ENCODE data around the gene OR2W3. TPM values are rescaled to one million over a fixed set of nuclear protein-coding genes. Genes with fewer than 3 reads are reported as not detected.

Gene OR2W3
- total and polyA plus RNA-seq, 5 donors, result 0.26 TPM; not detected in 4

- 83% methylated on average over 9 of the region's 9 CpGs for WGBS
- DNase-seq (no peak), ATAC-seq (no peak)
- H3K4me3 ChIP-seq (ENCODE audit: low read length), result no peak overlapping the region
- H3K27me3 ChIP-seq (ENCODE audit: control insufficient read depth, insufficient read depth), result no peaks in the 10 kb centered on the region
- intact Hi-C loops (cut with DNase I), result no loop called here
- H3K27ac ChIP-seq (ENCODE audit: low read length), result no peak overlapping the region
- no peaks in the 10 kb centered on the region for H3K9me3 ChIP-seq (ENCODE audit: control insufficient read depth, low read length)
- no peaks in the 10 kb centered on the region for H3K4me1 ChIP-seq (ENCODE audit: control insufficient read depth, insufficient read depth, low read length)
Observed at GRCh38 chr1:247883346-247883745, 12.0 kb upstream of the OR2W3 start.

GRCh38 chr1:247884797-247885413, 10.5 kb upstream of the OR2W3 start:
- DNase-seq, result no peak
- H3K4me3 ChIP-seq (ENCODE audit: low read length), result no peak overlapping the region
- 85% methylated on average over 10 of the region's 10 CpGs for WGBS
- H3K4me1 ChIP-seq (ENCODE audit: control insufficient read depth, insufficient read depth, low read length), result no peaks in the 10 kb centered on the region
- H3K27ac ChIP-seq (ENCODE audit: low read length), result no peak overlapping the region
- H3K27me3 ChIP-seq (ENCODE audit: control insufficient read depth, insufficient read depth), result no peaks in the 10 kb centered on the region
- H3K9me3 ChIP-seq (ENCODE audit: control insufficient read depth, low read length), result no peaks in the 10 kb centered on the region
- no peak for ATAC-seq
- intact Hi-C loops (cut with DNase I), result no loop called here

- DNase-seq, result no peak
- intact Hi-C loops (cut with DNase I), result no loop called here
- H3K4me3 ChIP-seq (ENCODE audit: low read length), result no peak overlapping the region
- no peaks in the 10 kb centered on the region for H3K9me3 ChIP-seq (ENCODE audit: control insufficient read depth, low read length)
- no peak overlapping the region for H3K27ac ChIP-seq (ENCODE audit: low read length)
- no peaks in the 10 kb centered on the region for H3K4me1 ChIP-seq (ENCODE audit: control insufficient read depth, insufficient read depth, low read length)
- no peaks in the 10 kb centered on the region for H3K27me3 ChIP-seq (ENCODE audit: control insufficient read depth, insufficient read depth)
- ATAC-seq, result no peak
- 85% methylated on average over 14 of the region's 14 CpGs for WGBS
Observed at GRCh38 chr1:247895976-247896375, 589 bp downstream of the OR2W3 start.

- H3K27ac ChIP-seq (ENCODE audit: low read length), result no peak overlapping the region
- intact Hi-C loops (cut with DNase I), result no loop called here
- no peak for ATAC-seq
- H3K4me3 ChIP-seq (ENCODE audit: low read length), result no peak overlapping the region
- H3K9me3 ChIP-seq (ENCODE audit: control insufficient read depth, low read length), result no peaks in the 10 kb centered on the region
- no peaks in the 10 kb centered on the region for H3K27me3 ChIP-seq (ENCODE audit: control insufficient read depth, insufficient read depth)
- 78% methylated on average over 6 of the region's 6 CpGs for WGBS
- no peak for DNase-seq
- no peaks in the 10 kb centered on the region for H3K4me1 ChIP-seq (ENCODE audit: control insufficient read depth, insufficient read depth, low read length)
Observed at GRCh38 chr1:247904122-247904521, 8.7 kb downstream of the OR2W3 start.

GRCh38 chr1:247905181-247905580, 9.8 kb downstream of the OR2W3 start:
- Histone ChIP-seq H3K27ac (ENCODE audit: low read length) (no peak overlapping the region), H3K27me3 (ENCODE audit: control insufficient read depth, insufficient read depth) (no peaks in the 10 kb centered on the region), H3K9me3 (ENCODE audit: control insufficient read depth, low read length) (no peaks in the 10 kb centered on the region), H3K4me1 (ENCODE audit: control insufficient read depth, insufficient read depth, low read length) (no peaks in the 10 kb centered on the region), H3K4me3 (ENCODE audit: low read length) (no peak overlapping the region)
- peak in 1 of 3 donors; percentile 37 for DNase-seq
- intact Hi-C loops (cut with DNase I), result no loop called here
- ATAC-seq, result no peak
- 86% methylated on average over 13 of the region's 13 CpGs for WGBS

- Histone ChIP-seq H3K27ac (ENCODE audit: low read length) (no peak overlapping the region), H3K4me1 (ENCODE audit: control insufficient read depth, insufficient read depth, low read length) (no peaks in the 10 kb centered on the region), H3K4me3 (ENCODE audit: low read length) (no peak overlapping the region), H3K27me3 (ENCODE audit: control insufficient read depth, insufficient read depth) (no peaks in the 10 kb centered on the region), H3K9me3 (ENCODE audit: control insufficient read depth, low read length) (no peaks in the 10 kb centered on the region)
- WGBS, result 65% methylated on average over 9 of the region's 9 CpGs
- DNase-seq (no peak), ATAC-seq (no peak)
- intact Hi-C loops (cut with DNase I), result no loop called here
Observed at GRCh38 chr1:247905910-247906503, 10.6 kb downstream of the OR2W3 start.

- peak in 1 of 2 donors; percentile 41 for ATAC-seq
- Histone ChIP-seq H3K27me3 (ENCODE audit: control insufficient read depth, insufficient read depth) (no peaks in the 10 kb centered on the region), H3K4me3 (ENCODE audit: low read length) (no peak overlapping the region), H3K9me3 (ENCODE audit: control insufficient read depth, low read length) (no peaks in the 10 kb centered on the region), H3K27ac (ENCODE audit: low read length) (no peak overlapping the region), H3K4me1 (ENCODE audit: control insufficient read depth, insufficient read depth, low read length) (no peaks in the 10 kb centered on the region)
- intact Hi-C loops (cut with DNase I), result no loop called here
- no peak for DNase-seq
- 50% methylated on average over 7 of the region's 7 CpGs for WGBS
Observed at GRCh38 chr1:247906504-247907047, 11.2 kb downstream of the OR2W3 start.

- Histone ChIP-seq H3K9me3 (ENCODE audit: control insufficient read depth, low read length) (no peaks in the 10 kb centered on the region), H3K4me1 (ENCODE audit: control insufficient read depth, insufficient read depth, low read length) (no peaks in the 10 kb centered on the region), H3K27me3 (ENCODE audit: control insufficient read depth, insufficient read depth) (no peaks in the 10 kb centered on the region), H3K27ac (ENCODE audit: low read length) (no peak overlapping the region), H3K4me3 (ENCODE audit: low read length) (no peak overlapping the region)
- intact Hi-C loops (cut with DNase I), result no loop called here
- DNase-seq (no peak), ATAC-seq (no peak)
- 73% methylated on average over 5 of the region's 5 CpGs for WGBS
Observed at GRCh38 chr1:247908766-247909165, 13.4 kb downstream of the OR2W3 start.

GRCh38 chr1:247913786-247914185, 18.4 kb downstream of the OR2W3 start:
- intact Hi-C loops (cut with DNase I), result no loop called here
- 74% methylated on average over 2 of the region's 2 CpGs for WGBS
- no peak for DNase-seq
- no peak overlapping the region for H3K4me3 ChIP-seq (ENCODE audit: low read length)
- H3K27ac ChIP-seq (ENCODE audit: low read length), result no peak overlapping the region
- no peak for ATAC-seq
- H3K27me3 ChIP-seq (ENCODE audit: control insufficient read depth, insufficient read depth), result no peaks in the 10 kb centered on the region
- H3K4me1 ChIP-seq (ENCODE audit: control insufficient read depth, insufficient read depth, low read length), result no peaks in the 10 kb centered on the region
- no peaks in the 10 kb centered on the region for H3K9me3 ChIP-seq (ENCODE audit: control insufficient read depth, low read length)

GRCh38 chr1:247914941-247915662, 19.7 kb downstream of the OR2W3 start:
- 45% methylated on average over 4 of the region's 4 CpGs for WGBS
- no peaks in the 10 kb centered on the region for H3K4me1 ChIP-seq (ENCODE audit: control insufficient read depth, insufficient read depth, low read length)
- no peak for ATAC-seq
- intact Hi-C loops (cut with DNase I), result no loop called here
- no peaks in the 10 kb centered on the region for H3K9me3 ChIP-seq (ENCODE audit: control insufficient read depth, low read length)
- H3K27ac ChIP-seq (ENCODE audit: low read length), result no peak overlapping the region
- no peaks in the 10 kb centered on the region for H3K27me3 ChIP-seq (ENCODE audit: control insufficient read depth, insufficient read depth)
- no peak for DNase-seq
- no peak overlapping the region for H3K4me3 ChIP-seq (ENCODE audit: low read length)

- no peaks in the 10 kb centered on the region for H3K9me3 ChIP-seq (ENCODE audit: control insufficient read depth, low read length)
- H3K4me1 ChIP-seq (ENCODE audit: control insufficient read depth, insufficient read depth, low read length), result no peaks in the 10 kb centered on the region
- 92% methylated on average over 2 of the region's 2 CpGs for WGBS
- intact Hi-C loops (cut with DNase I), result no loop called here
- H3K27me3 ChIP-seq (ENCODE audit: control insufficient read depth, insufficient read depth), result no peaks in the 10 kb centered on the region
- H3K4me3 ChIP-seq (ENCODE audit: low read length), result no peak within 1 kb of the TSS
- ATAC-seq (no peak), DNase-seq (no peak)
- no peak within 1 kb of the TSS for H3K27ac ChIP-seq (ENCODE audit: low read length)
Observed at GRCh38 chr1:247919952-247920351, 24.6 kb downstream of the OR2W3 start, which contains the start of gene OR2T8. TSS of gene OR2T8 (plus strand) at chr1:247920252. CDS start at chr1:247921018, 766 bp downstream.

Data from right cardiac atrium (tissue), 5 donors.